HepG2 (cell line): ENCODE results near the gene TNFSF18. TPM values are rescaled to one million over a fixed set of nuclear protein-coding genes. Genes with fewer than 3 reads are reported as not detected.

Experiments
- ATAC-seq: fragments of 200-7000 bp; cut with Tn5 transposase; 3 replicates; pipeline ENCODE4 v1.9.1; 2020; ENCODE audit warnings: mild to moderate bottlenecking, moderate library complexity
- BruUV-seq: library from RNA; stranded (reverse); fragments of 400-500 nt; replicated peaks from 2 replicates; lab custom pipeline; 2021; lab: Mats Ljungman, UMichigan
- CTCF ChIA-PET: fragments of 300-600 bp; formaldehyde crosslinking; extraction: SDS; loops from one replicate; lab custom pipeline; 2021; ENCODE audit warnings: low total read pairs, inconsistent platforms, low intra/inter-chr PET ratio; lab: Yijun Ruan, JAX
- POLR2A ChIA-PET: fragments of 350-600 bp; sonication (Branson Sonifier 250); formaldehyde crosslinking; loops from one replicate; lab custom pipeline; 2020; ENCODE audit warnings: antibody characterized with exemption, inconsistent platforms; lab: Yijun Ruan, JAX
- DNase-seq: peaks from one replicate; pipeline ENCODE4 v3.0.0-alpha.2; 2015; ENCODE audit warnings: low spot score
- FAIRE-seq: peaks from 3 replicates; lab custom pipeline; 2011; peaks lifted over from hg19 to GRCh38; lab: Jason Lieb, UNC
- H2AFZ ChIP-seq: one replicate; pipeline ENCODE4 v1.6.1; 2011; ENCODE audit warnings: low read length, inconsistent platforms
- H3K27ac ChIP-seq: fragments of 300-600 bp; 3 replicates; pipeline ENCODE4 v1.8.0; 2011; ENCODE audit warnings: mixed run types, mild to moderate bottlenecking, mixed read lengths, low read length, inconsistent platforms; ENCODE audit not compliant: insufficient read depth; ENCODE audit errors: extremely low read length
- H3K27me3 ChIP-seq, 2 experiments: fragments of 200-600 bp in 1 of 2; 2 replicates in 1 of 2; 3 replicates in 1 of 2; pipeline versions ENCODE4 v1.6.0 to v1.8.0; 2011; ENCODE audit warnings: low read length in 2 of 2, mild to moderate bottlenecking in 2 of 2, moderate library complexity in 2 of 2, inconsistent platforms in 1 of 2; ENCODE audit not compliant: insufficient read depth in 2 of 2, control insufficient read depth in 1 of 2
- H3K36me3 ChIP-seq, 2 experiments: fragments of 200-600 bp in 1 of 2; replicated peaks in 1 of 2; 2 replicates in 1 of 2; 3 replicates in 1 of 2; pipeline versions ENCODE4 v1.5.1 to v1.8.0; 2011; ENCODE audit warnings: low read length in 2 of 2, inconsistent platforms in 1 of 2; ENCODE audit not compliant: insufficient read depth in 2 of 2, control insufficient read depth in 1 of 2
- H3K4me1 ChIP-seq: 2 replicates; pipeline ENCODE4 v1.5.1; 2012; ENCODE audit warnings: low read length, inconsistent platforms; ENCODE audit not compliant: insufficient read depth
- H3K4me2 ChIP-seq: 2 replicates; pipeline ENCODE4 v1.6.0; 2011; ENCODE audit warnings: low read depth, low read length, inconsistent platforms
- H3K4me3 ChIP-seq, 3 experiments: fragments of 200-600 bp in 1 of 3; sonication (generic), shearing (Covaris generic) in 1 of 3; replicated peaks in 1 of 3; 2 replicates each; pipeline ENCODE4 v1.5.1; 2011 to 2016; ENCODE audit warnings: low read length in 3 of 3, inconsistent platforms in 2 of 3, low read depth in 2 of 3, mild to moderate bottlenecking in 2 of 3, control low read depth in 1 of 3, mixed read lengths in 1 of 3; ENCODE audit not compliant: insufficient read depth in 1 of 3
- H3K79me2 ChIP-seq: one replicate; pipeline ENCODE4 v1.6.1; 2011; ENCODE audit warnings: low read length, inconsistent platforms; ENCODE audit not compliant: insufficient read depth
- H3K9ac ChIP-seq: 2 replicates; pipeline ENCODE4 v1.6.0; 2011; ENCODE audit warnings: mild to moderate bottlenecking, low read depth, low read length, inconsistent platforms; ENCODE audit not compliant: insufficient read depth
- H3K9me3 ChIP-seq: 2 replicates; pipeline ENCODE4 v1.5.1; 2012; ENCODE audit warnings: mild to moderate bottlenecking, low read length
- H4K20me1 ChIP-seq: 2 replicates; pipeline ENCODE4 v1.6.0; 2011; ENCODE audit warnings: inconsistent platforms, mild to moderate bottlenecking, low read length, moderate library complexity; ENCODE audit not compliant: insufficient read depth
- BCL6 ChIP-seq: IDR thresholded peaks from 2 replicates; pipeline ENCODE4 v1.6.1; 2016; ENCODE audit warnings: missing genetic modification reagents, missing compliant biosample characterization
- CBX2 ChIP-seq, 2 experiments: fragments of 200-600 bp in 1 of 2; sonication (generic); formaldehyde crosslinking in 1 of 2; IDR thresholded peaks; 2 replicates each; pipeline versions ENCODE4 v1.7.0 to v1.8.1; 2018 to 2022; ENCODE audit warnings: low read depth in 2 of 2, low read length in 1 of 2, mild to moderate bottlenecking in 1 of 2, missing genetic modification reagents in 1 of 2
- CREBL2 ChIP-seq: sonication (generic); formaldehyde crosslinking; IDR thresholded peaks from 2 replicates; pipeline ENCODE4 v1.8.1; 2023; ENCODE audit warnings: missing genetic modification reagents, mild to moderate bottlenecking, borderline replicate concordance
- HOXA5 ChIP-seq: sonication (generic); formaldehyde crosslinking; IDR thresholded peaks from 2 replicates; pipeline ENCODE4 v1.4.0; 2020; ENCODE audit warnings: missing genetic modification reagents
- NFE2 ChIP-seq: sonication (generic); formaldehyde crosslinking; IDR thresholded peaks from 2 replicates; pipeline ENCODE4 v1.4.0; 2020; ENCODE audit warnings: missing genetic modification reagents
- ZNF318 ChIP-seq: sonication (generic); formaldehyde crosslinking; IDR thresholded peaks from 2 replicates; pipeline ENCODE4 v1.4.0; 2020; ENCODE audit warnings: mild to moderate bottlenecking, missing genetic modification reagents
- ZNF850 ChIP-seq: sonication (generic); formaldehyde crosslinking; conservative IDR thresholded peaks from 2 replicates; pipeline ENCODE4 v1.9.0; 2021; ENCODE audit warnings: mild to moderate bottlenecking, missing genetic modification reagents
- WGBS: methylation state at CpG from one replicate; pipeline ENCODE4 v1.1.6; 2017; ENCODE audit warnings: low lambda C conversion rate; 5-methylcytosine and 5-hydroxymethylcytosine counted together
- in situ Hi-C: cut with HindIII; loops from 2 replicates; pipeline ENCODE4 v1.10.0; 2017; ENCODE audit warnings: low pct_unique_long_range_greater_than_20kb; ENCODE audit not compliant: extremely low pct_ligation_motif_present
- intact Hi-C: fragments of 100-400 bp; cut with micrococcal nuclease; formaldehyde crosslinking; loops from one replicate; pipeline ENCODE4 v1.10.0; 2022; ENCODE audit not compliant: unreplicated experiment
- polyA plus RNA-seq, 8 experiments: library from polyadenylated mRNA; depleted of rRNA in 3 of 8; stranded (reverse) in 7 of 8; unstranded in 1 of 8; fragments of >200 nt; fragmentation: Illumina TruSeq in 4 of 8; extraction: Trizol in 4 of 8; gene quantifications; 2 replicates each; pipeline versions ENCODE4 v1.2.1 to v1.2.3, GENCODE V29; 2011 to 2016; ENCODE audit warnings: low read depth in 4 of 8, missing spikeins in 1 of 8, mixed read lengths in 1 of 8; ENCODE audit not compliant: insufficient read depth in 1 of 8
- total RNA-seq, 5 experiments: library from RNA; depleted of rRNA; stranded (reverse); fragments of >200 nt; fragmentation: Illumina TruSeq; extraction: Trizol; gene quantifications; 2 replicates each; pipeline ENCODE4 v1.2.3, GENCODE V29; 2016; ENCODE audit warnings: low read depth in 1 of 5

Gene TNFSF18
- total and polyA plus RNA-seq, 2 of the 13 experiments (the other 11 are each of a cell fraction or from before 2014, with no cell fraction given): not detected

- no peak for FAIRE-seq
- ATAC-seq: no peak
- in situ Hi-C loops (no loop called here), intact Hi-C loops (no loop called here)
- Histone ChIP-seq H3K4me2 (no peak overlapping the region), H3K4me3 (no peak overlapping the region), H3K36me3 (no peaks in the 10 kb centered on the region), H3K9me3 (no peaks in the 10 kb centered on the region), H3K79me2 (no peaks in the 10 kb centered on the region), H3K4me1 (0 out of 2 replicates have a peak, but pooled peaks cover 10% of the 10 kb centered on the region), H3K27ac (no peak overlapping the region), H4K20me1 (no peaks in the 10 kb centered on the region), H3K9ac (no peak overlapping the region), H2AFZ (no peak overlapping the region), H3K27me3 (no peaks in the 10 kb centered on the region)
- CTCF ChIA-PET: no interaction called here
- no TSS peak for BruUV-seq
- peak; percentile 9 for DNase-seq
- POLR2A ChIA-PET: no interaction called here
- 0 out of 2 replicates have a peak, but pooled peaks have one; percentile 32 for TF ChIP-seq BCL6 (CRISPR knock-in tag)
- TF ChIP-seq NFE2 (CRISPR knock-in tag): no peak
Measured at GRCh38 chr1:173043253-173043652, 7.5 kb downstream of the TNFSF18 start.

GRCh38 chr1:173042806-173043205, 7.9 kb downstream of the TNFSF18 start:
- H3K4me3 ChIP-seq: no peak overlapping the region
- ATAC-seq: no peak
- in situ Hi-C loops: no loop called here
- TF ChIP-seq CREBL2: no peak
- no peak for TF ChIP-seq HOXA5 (CRISPR knock-in tag)
- no peak for TF ChIP-seq ZNF850 (CRISPR knock-in tag)
- TF ChIP-seq CBX2 (IDR thresholded peaks at IDR 0.05; ENCODE audit: low read depth, low read length): no peak
- no peak for TF ChIP-seq CBX2 (CRISPR knock-in tag; IDR thresholded peaks at IDR 0.05; ENCODE audit: low read depth)
- TF ChIP-seq ZNF318 (CRISPR knock-in tag): no peak

More at GRCh38 chr1:173042806-173043205, 7.9 kb downstream of the TNFSF18 start:
- H3K9ac ChIP-seq: no peak overlapping the region
- CTCF ChIA-PET: no interaction called here
- H2AFZ ChIP-seq: no peak overlapping the region
- WGBS: 16% methylated on average over 3 of the region's 3 CpGs
- H3K4me1 ChIP-seq: 0 out of 2 replicates have a peak, but pooled peaks cover 10% of the 10 kb centered on the region
- no peaks in the 10 kb centered on the region for H3K79me2 ChIP-seq
- POLR2A ChIA-PET: no interaction called here
- no peaks in the 10 kb centered on the region for H4K20me1 ChIP-seq
- no peak overlapping the region for H3K27ac ChIP-seq
- H3K4me2 ChIP-seq: no peak overlapping the region
- no peaks in the 10 kb centered on the region for H3K9me3 ChIP-seq
- intact Hi-C loops: no loop called here
- DNase-seq: no peak
- H3K36me3 ChIP-seq: no peaks in the 10 kb centered on the region
- FAIRE-seq: no peak
- H3K27me3 ChIP-seq: no peaks in the 10 kb centered on the region
- no TSS peak for BruUV-seq
